H1 (cell line): Measurements from ENCODE around the gene LGALS1. TPM values are rescaled to one million over a fixed set of nuclear protein-coding genes. Genes with fewer than 3 reads are reported as not detected.

Experiments used
- CTCF ChIA-PET: fragments of 300-600 bp; sonication (Branson Sonifier 250); formaldehyde crosslinking; loops from one replicate; lab custom pipeline; 2021; ENCODE audit not compliant: partially characterized antibody; lab: Charles Lee
- POLR2A ChIA-PET: fragments of 300-600 bp; sonication (Branson Sonifier 250); formaldehyde crosslinking; loops from one replicate; lab custom pipeline; 2021; ENCODE audit warnings: inconsistent platforms; ENCODE audit not compliant: partially characterized antibody; lab: Charles Lee
- DNase-seq, 2 experiments: peaks; one replicate each; pipeline versions ENCODE4 v3.0.0 to v3.0.0-alpha.2; 2010 to 2022; ENCODE audit warnings: low spot score in 2 of 2, low read depth in 1 of 2, mixed read lengths in 1 of 2
- FAIRE-seq: peaks from 2 replicates; lab custom pipeline; 2011; peaks lifted over from hg19 to GRCh38; lab: Jason Lieb, UNC
- H2AFZ ChIP-seq: 2 replicates; pipeline ENCODE4 v1.8.1; 2012; ENCODE audit warnings: low read length, inconsistent platforms
- H2AK5ac ChIP-seq: 2 replicates; pipeline ENCODE4 v1.6.1; 2013; ENCODE audit warnings: low read depth, low read length
- H2BK120ac ChIP-seq: replicated peaks from 2 replicates; pipeline ENCODE3; 2013; ENCODE audit warnings: low read depth, low read length, inconsistent platforms
- H2BK12ac ChIP-seq: 2 replicates; pipeline ENCODE4 v1.6.1; 2013; ENCODE audit warnings: low read depth, low read length
- H2BK15ac ChIP-seq: 2 replicates; pipeline ENCODE4 v1.6.1; 2013; ENCODE audit warnings: low read length
- H2BK20ac ChIP-seq: 2 replicates; pipeline ENCODE4 v1.6.1; 2013; ENCODE audit warnings: low read length
- H2BK5ac ChIP-seq: 2 replicates; pipeline ENCODE4 v1.6.1; 2013; ENCODE audit warnings: low read depth, low read length
- H3K14ac ChIP-seq: 2 replicates; pipeline ENCODE4 v1.6.1; 2013; ENCODE audit warnings: inconsistent platforms; ENCODE audit not compliant: insufficient read length
- H3K18ac ChIP-seq: 2 replicates; pipeline ENCODE4 v1.6.1; 2013; ENCODE audit warnings: low read length; ENCODE audit errors: extremely low read depth
- H3K23ac ChIP-seq: 2 replicates; pipeline ENCODE4 v1.6.1; 2013; ENCODE audit warnings: inconsistent platforms; ENCODE audit not compliant: insufficient read length
- H3K23me2 ChIP-seq: 2 replicates; pipeline ENCODE4 v1.6.1; 2013; ENCODE audit warnings: low read depth, low read length
- H3K27ac ChIP-seq: 2 replicates; pipeline ENCODE4 v1.6.1; 2011; ENCODE audit warnings: low read depth, low read length, inconsistent platforms
- H3K27me3 ChIP-seq, 4 experiments: replicated peaks in 1 of 4; 1 replicate in 1 of 4; 2 replicates in 3 of 4; pipeline versions ENCODE4 v1.6.1 to v1.8.1; 2011 to 2013; ENCODE audit warnings: low read length in 3 of 4, mild to moderate bottlenecking in 3 of 4, inconsistent platforms in 2 of 4, mixed read lengths in 2 of 4, moderate library complexity in 1 of 4; ENCODE audit not compliant: control insufficient read depth in 3 of 4, insufficient read depth in 3 of 4; ENCODE audit errors: extremely low read depth in 1 of 4
- H3K36me3 ChIP-seq, 4 experiments: 2 replicates each; pipeline versions ENCODE4 v1.6.1 to v1.8.1; 2011 to 2013; ENCODE audit warnings: mild to moderate bottlenecking in 4 of 4, low read length in 3 of 4, moderate library complexity in 2 of 4, control low read depth in 1 of 4, inconsistent platforms in 1 of 4; ENCODE audit not compliant: insufficient read depth in 4 of 4, control insufficient read depth in 2 of 4
- H3K4ac ChIP-seq: replicated peaks from 2 replicates; pipeline ENCODE3; 2013; ENCODE audit warnings: low read length, low read depth, mixed read lengths, inconsistent platforms; ENCODE audit not compliant: insufficient read length
- H3K4me1 ChIP-seq, 4 experiments: replicated peaks in 1 of 4; 1 replicate in 1 of 4; 2 replicates in 3 of 4; pipeline versions ENCODE4 v1.6.1 to v1.8.1; 2011 to 2013; ENCODE audit warnings: low read length in 3 of 4, inconsistent platforms in 2 of 4, mixed read lengths in 1 of 4; ENCODE audit not compliant: insufficient read depth in 4 of 4, control insufficient read depth in 3 of 4
- H3K4me2 ChIP-seq, 2 experiments: 2 replicates each; pipeline versions ENCODE4 v1.6.1 to v1.8.1; 2011 to 2013; ENCODE audit warnings: low read depth in 2 of 2, low read length in 2 of 2, control low read depth in 1 of 2, inconsistent platforms in 1 of 2, mild to moderate bottlenecking in 1 of 2; ENCODE audit not compliant: insufficient read depth in 1 of 2
- H3K4me3 ChIP-seq, 4 experiments: fragments of 200-600, 300-600 bp in 1 of 4; sonication (generic), shearing (Covaris generic), sonication (Bioruptor Twin) in 1 of 4; 2 replicates each; pipeline versions ENCODE4 v1.5.1 to v1.8.1; 2011 to 2016; ENCODE audit warnings: low read length in 4 of 4, low read depth in 3 of 4, control low read depth in 2 of 4, inconsistent platforms in 2 of 4, mild to moderate bottlenecking in 2 of 4, mixed read lengths in 1 of 4, moderate library complexity in 1 of 4; ENCODE audit not compliant: insufficient read depth in 2 of 4; ENCODE audit errors: extremely low read depth in 1 of 4
- H3K56ac ChIP-seq: replicated peaks from 2 replicates; pipeline ENCODE3; 2013; ENCODE audit warnings: low read depth, mild to moderate bottlenecking, mixed read lengths, low read length, inconsistent platforms; ENCODE audit not compliant: insufficient read length
- H3K79me1 ChIP-seq: 2 replicates; pipeline ENCODE4 v1.6.1; 2013; ENCODE audit warnings: low read depth, low read length, control low read depth
- H3K79me2 ChIP-seq, 2 experiments: 2 replicates each; pipeline versions ENCODE4 v1.6.1 to v1.8.1; 2012 to 2013; ENCODE audit warnings: low read length in 2 of 2, mild to moderate bottlenecking in 2 of 2, inconsistent platforms in 1 of 2; ENCODE audit not compliant: insufficient read depth in 2 of 2, control insufficient read depth in 1 of 2
- H3K9ac ChIP-seq, 4 experiments: replicated peaks in 1 of 4; 1 replicate in 1 of 4; 2 replicates in 3 of 4; pipeline versions ENCODE4 v1.6.1 to v1.8.1; 2011 to 2013; ENCODE audit warnings: low read depth in 3 of 4, low read length in 3 of 4, control low read depth in 2 of 4, mild to moderate bottlenecking in 2 of 4, moderate library complexity in 2 of 4, inconsistent platforms in 1 of 4; ENCODE audit errors: extremely low read depth in 1 of 4
- H3K9me3 ChIP-seq, 2 experiments: 2 replicates each; pipeline versions ENCODE4 v1.6.1 to v1.8.1; 2012 to 2013; ENCODE audit warnings: mild to moderate bottlenecking in 2 of 2, moderate library complexity in 2 of 2, control low read depth in 1 of 2, inconsistent platforms in 1 of 2, low read depth in 1 of 2, low read length in 1 of 2, mixed read lengths in 1 of 2; ENCODE audit not compliant: insufficient read depth in 2 of 2
- H4K20me1 ChIP-seq, 2 experiments: replicated peaks in 1 of 2; 2 replicates each; pipeline versions ENCODE3 to v1.8.1; 2011 to 2013; ENCODE audit warnings: inconsistent platforms in 2 of 2, low read length in 2 of 2, mild to moderate bottlenecking in 1 of 2; ENCODE audit not compliant: insufficient read depth in 2 of 2, control insufficient read depth in 1 of 2
- H4K5ac ChIP-seq: 2 replicates; pipeline ENCODE4 v1.6.1; 2013; ENCODE audit warnings: low read length, low read depth, mixed read lengths, inconsistent platforms; ENCODE audit not compliant: insufficient read length
- H4K8ac ChIP-seq: 2 replicates; pipeline ENCODE4 v1.8.0; 2013; ENCODE audit warnings: mild to moderate bottlenecking, moderate library complexity, low read length, inconsistent platforms; ENCODE audit not compliant: insufficient read depth; ENCODE audit errors: extremely low read depth
- H4K91ac ChIP-seq: replicated peaks from 2 replicates; pipeline ENCODE3; 2013; ENCODE audit warnings: low read length, mixed read lengths, inconsistent platforms; ENCODE audit not compliant: insufficient read length
- BACH1 ChIP-seq: IDR thresholded peaks from 2 replicates; pipeline ENCODE4 v1.6.1; 2012; ENCODE audit warnings: low read length, improper control_type of control experiment
- E2F6 ChIP-seq: IDR thresholded peaks from 2 replicates; pipeline ENCODE4 v1.6.1; 2012; ENCODE audit warnings: inconsistent platforms
- KDM4A ChIP-seq: IDR thresholded peaks from one replicate; pipeline ENCODE4 v1.7.1; 2012; ENCODE audit warnings: low read depth, mild to moderate bottlenecking, moderate library complexity, low read length, inconsistent platforms; ENCODE audit not compliant: severe bottlenecking
- MAX ChIP-seq: IDR thresholded peaks from 2 replicates; pipeline ENCODE4 v1.6.1; 2012; ENCODE audit warnings: inconsistent platforms
- RBBP5 ChIP-seq: IDR thresholded peaks from 2 replicates; pipeline ENCODE4 v1.7.1; 2012; ENCODE audit warnings: low read depth, mild to moderate bottlenecking, inconsistent platforms, low read length, moderate library complexity, borderline replicate concordance
- SAP30 ChIP-seq: fragments of 300-600 bp; sonication (generic); IDR thresholded peaks from 2 replicates; pipeline ENCODE4 v1.7.1; 2012; ENCODE audit warnings: low read length, moderate library complexity, mild to moderate bottlenecking, inconsistent platforms; ENCODE audit not compliant: insufficient read depth, insufficient replicate concordance
- SIN3A ChIP-seq, 2 experiments: IDR thresholded peaks in 1 of 2; conservative IDR thresholded peaks in 1 of 2; 2 replicates each; pipeline ENCODE4 v1.6.1; 2011 to 2012; ENCODE audit warnings: low read length in 2 of 2, improper control_type of control experiment in 1 of 2, low read depth in 1 of 2, mild to moderate bottlenecking in 1 of 2
- WGBS, 2 experiments: shearing (Covaris generic) in 1 of 2; methylation state at CpG; one replicate each; pipeline versions ENCODE4 v1.1.6 to v1.1.7; 2013 to 2015; ENCODE audit warnings: low lambda C conversion rate in 2 of 2, mixed read lengths in 2 of 2, inconsistent platforms in 1 of 2, low coverage in 1 of 2, missing lambda C conversion rate in 1 of 2; ENCODE audit not compliant: insufficient replicate concordance in 2 of 2, insufficient coverage in 1 of 2, insufficient read length in 1 of 2; ENCODE audit errors: extremely low coverage in 1 of 2, missing lambda C conversion rate in 1 of 2; 5-methylcytosine and 5-hydroxymethylcytosine counted together
- polyA plus RNA-seq, 7 experiments: library from polyadenylated mRNA; depleted of rRNA in 3 of 7; stranded (reverse) in 5 of 7; unstranded in 2 of 7; fragments of >200 nt in 5 of 7; fragments of 200-250 nt in 2 of 7; gene quantifications; 1 replicate in 5 of 7; 2 replicates in 1 of 7; 4 replicates in 1 of 7; pipeline versions ENCODE4 v1.2.1 to v1.2.3, GENCODE V29; 2011 to 2013; ENCODE audit warnings: missing spikeins in 2 of 7, mixed read lengths in 2 of 7
- total RNA-seq: library from RNA; stranded (reverse); fragmentation: NEBNext Ultra II Directional; extraction: Animal tissue kit (Norgen Biotek cat#: 25700); gene quantifications from 2 replicates; pipeline ENCODE4 v1.2.1, GENCODE V29; 2021

Gene LGALS1
- total and polyA plus RNA-seq, 2 of the 8 experiments (the other 6 are each of a cell fraction or from before 2014, with no cell fraction given): 12.0 to 92.4 TPM

DNA sequence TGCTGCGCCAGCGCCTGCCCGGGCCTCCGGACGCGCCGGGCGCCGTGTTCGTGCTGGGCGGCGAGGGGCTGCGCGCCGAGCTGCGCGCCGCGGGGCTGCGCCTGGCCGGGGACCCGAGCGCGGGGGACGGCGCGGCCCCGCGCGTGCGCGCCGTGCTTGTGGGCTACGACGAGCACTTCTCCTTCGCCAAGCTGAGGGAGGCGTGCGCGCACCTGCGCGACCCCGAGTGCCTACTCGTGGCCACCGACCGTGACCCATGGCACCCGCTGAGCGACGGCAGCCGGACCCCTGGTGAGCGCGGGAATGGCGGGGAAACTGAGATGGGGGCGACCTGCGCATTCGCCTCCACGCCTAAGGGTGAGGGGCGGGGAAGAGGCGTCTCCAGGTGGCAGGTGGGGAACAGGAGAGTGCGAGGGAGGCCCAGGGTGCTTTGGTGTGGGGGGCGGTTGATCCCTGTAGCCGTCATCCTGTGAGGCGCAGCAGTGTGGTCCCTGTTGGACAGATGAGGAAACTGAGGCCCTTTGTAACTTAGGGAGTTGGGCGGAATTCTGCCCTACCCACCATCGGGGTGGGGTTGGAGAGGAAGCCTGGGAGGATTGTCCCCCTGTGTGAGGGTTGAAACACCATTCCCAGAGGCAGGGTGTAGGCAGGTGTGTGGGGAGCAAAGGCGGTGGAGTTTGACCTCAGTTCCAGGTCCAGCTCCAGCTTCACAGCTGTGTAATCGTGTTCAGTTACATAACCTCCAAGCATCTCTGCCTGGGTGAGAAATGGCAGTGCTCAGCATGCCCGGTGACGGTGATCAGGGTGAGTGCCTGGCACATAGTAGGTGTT is 16.2 kb upstream of the LGALS1 start:
- H3K9ac ChIP-seq: peak overlapping the region; percentile 62 to 78 (median 72)
- ChIA-PET POLR2A (interaction anchor here (1.1 to 5.1 kb wide), 13 partner anchors 8 to 149 kb away, joined by 3 to 37 read pairs (median 11); partner anchors contain the start of genes GCAT, LGALS1 and TRIOBP), CTCF (interaction anchor here (0.7 to 12.1 kb wide), 10 partner anchors 8 to 1648 kb away, joined by 3 to 165 read pairs (median 5); partner anchors contain the start of genes GGA1, LGALS1 and SH3BP1)
- no peaks in the 10 kb centered on the region for H3K27me3 ChIP-seq
- peaks cover 22% of the 10 kb centered on the region for H3K79me1 ChIP-seq
- H3K27ac ChIP-seq: no peak overlapping the region
- 0 out of 2 replicates have a peak overlapping the region, but pooled peaks have one; percentile 27 for H2BK12ac ChIP-seq
- H3K4me2 ChIP-seq: peak overlapping the region; percentile 93 to 95
- no peak overlapping the region for H2BK20ac ChIP-seq
- TF ChIP-seq E2F6 (no peak), SAP30 (no peak), MAX (0 out of 2 replicates have a peak, but pooled peaks have one; percentile 13), RBBP5 (0 out of 2 replicates have a peak, but pooled peaks have one; percentile 35), BACH1 (0 out of 2 replicates have a peak, but pooled peaks have one; percentile 20), SIN3A (conservative IDR thresholded peaks at IDR 0.05 in 1 of 2, IDR thresholded peaks at IDR 0.05 in 1 of 2; ENCODE audit: low read depth in 1 of 2, low read length in 2 of 2) (0 out of 4 replicates have a peak, but pooled peaks of 1 of the 2 experiments have one; percentile 4), KDM4A (peak; percentile 71)
- H3K79me2 ChIP-seq: peaks cover 25 to 48% of the 10 kb centered on the region in 2 experiments; a peak in 3 of 4 replicates
- DNase-seq: no peak
- no peak overlapping the region for H2AFZ ChIP-seq
- H3K56ac ChIP-seq: no peak overlapping the region
- H3K9me3 ChIP-seq: no peaks in the 10 kb centered on the region
- FAIRE-seq: no peak
- peak overlapping the region; percentile 9; the same call in 1 of the 2 replicates for H2AK5ac ChIP-seq
- peak overlapping the region; percentile 88 for H3K4ac ChIP-seq
- H4K8ac ChIP-seq: peak overlapping the region; percentile 86; the same call in 1 of the 2 replicates
- no peak overlapping the region for H2BK120ac ChIP-seq
- no peaks in the 10 kb centered on the region for H3K36me3 ChIP-seq
- H2BK15ac ChIP-seq: no peak overlapping the region
- peak overlapping the region; percentile 32; the same call in 1 of the 2 replicates for H3K18ac ChIP-seq
- peaks cover 17 to 31% of the 10 kb centered on the region in 2 experiments for H4K20me1 ChIP-seq
- peak overlapping the region; percentile 71 to 94 (median 76) for H3K4me3 ChIP-seq
- no peak overlapping the region for H3K14ac ChIP-seq
- H2BK5ac ChIP-seq: no peak overlapping the region
- 9% methylated on average over 51 of the region's 68 CpGs; no CpG with 5 or more reads in 1 of the 2 experiments for WGBS, 2 experiments
- no peak overlapping the region for H4K5ac ChIP-seq
- no peak overlapping the region for H3K23ac ChIP-seq
- peaks cover 11% of the 10 kb centered on the region for H3K23me2 ChIP-seq
- peak overlapping the region; percentile 90 for H4K91ac ChIP-seq
- peaks cover 0 to 21% (median 6%) of the 10 kb centered on the region in 4 experiments; a peak in 5 of 7 replicates for H3K4me1 ChIP-seq
